HepG2 (cell line): ENCODE measurements around the gene CYP2U1. TPM values are rescaled to one million over a fixed set of nuclear protein-coding genes. Genes with fewer than 3 reads are reported as not detected.

ENCODE experiments used
- GABPB1 ChIP-seq: IDR thresholded peaks from 2 replicates; pipeline ENCODE4 v1.6.1; 2016; ENCODE audit warnings: mild to moderate bottlenecking, missing genetic modification reagents, moderate library complexity, missing compliant biosample characterization
- GRHL1 ChIP-seq: sonication (generic); formaldehyde crosslinking; conservative IDR thresholded peaks from 2 replicates; pipeline ENCODE4 v1.8.0; 2022; ENCODE audit warnings: missing genetic modification reagents
- HOXA3 ChIP-seq: sonication (generic); formaldehyde crosslinking; IDR thresholded peaks from 2 replicates; pipeline ENCODE4 v1.5.0; 2020; ENCODE audit warnings: missing genetic modification reagents
- IRF2 ChIP-seq: IDR thresholded peaks from 2 replicates; pipeline ENCODE4 v1.6.1; 2018; ENCODE audit warnings: missing genetic modification reagents, missing compliant biosample characterization
- SALL2 ChIP-seq: sonication (generic); formaldehyde crosslinking; IDR thresholded peaks from 2 replicates; pipeline ENCODE4 v1.8.1; 2023; ENCODE audit warnings: mild to moderate bottlenecking, missing genetic modification reagents, inconsistent platforms
- SKI ChIP-seq: fragments of 450-650 bp; IDR thresholded peaks from one replicate; pipeline ENCODE4 v1.6.1; 2018; ENCODE audit warnings: mild to moderate bottlenecking; ENCODE audit not compliant: partially characterized antibody
- ZNF784 ChIP-seq: sonication (generic); formaldehyde crosslinking; IDR thresholded peaks from 2 replicates; pipeline ENCODE4 v1.5.1; 2020; ENCODE audit warnings: missing genetic modification reagents, mild to moderate bottlenecking, borderline replicate concordance
- polyA plus RNA-seq, 8 experiments: library from polyadenylated mRNA; depleted of rRNA in 3 of 8; stranded (reverse) in 7 of 8; unstranded in 1 of 8; fragments of >200 nt; fragmentation: Illumina TruSeq in 4 of 8; extraction: Trizol in 4 of 8; gene quantifications; 2 replicates each; pipeline versions ENCODE4 v1.2.1 to v1.2.3, GENCODE V29; 2011 to 2016; ENCODE audit warnings: low read depth in 4 of 8, missing spikeins in 1 of 8, mixed read lengths in 1 of 8; ENCODE audit not compliant: insufficient read depth in 1 of 8
- total RNA-seq, 5 experiments: library from RNA; depleted of rRNA; stranded (reverse); fragments of >200 nt; fragmentation: Illumina TruSeq; extraction: Trizol; gene quantifications; 2 replicates each; pipeline ENCODE4 v1.2.3, GENCODE V29; 2016; ENCODE audit warnings: low read depth in 1 of 5
- TF ChIP-seq, protein P1 (sequence below): sonication (generic); formaldehyde crosslinking; IDR thresholded peaks from 2 replicates; pipeline ENCODE4 v1.4.0; 2020; ENCODE audit warnings: mild to moderate bottlenecking, missing genetic modification reagents, borderline replicate concordance
- TF ChIP-seq, protein P2 (sequence below): sonication (generic); formaldehyde crosslinking; IDR thresholded peaks from 2 replicates; pipeline ENCODE4 v1.9.0; 2021; ENCODE audit warnings: mild to moderate bottlenecking, missing genetic modification reagents
- TF ChIP-seq, protein P3 (sequence below): sonication (generic); formaldehyde crosslinking; IDR thresholded peaks from 2 replicates; pipeline ENCODE4 v1.5.0; 2020; ENCODE audit warnings: mild to moderate bottlenecking, missing genetic modification reagents, moderate library complexity

CYP2U1 gene
- total and polyA plus RNA-seq, 2 of the 13 experiments (the other 11 are each of a cell fraction or from before 2014, with no cell fraction given), result 1.4 to 3.4 TPM

DNA sequence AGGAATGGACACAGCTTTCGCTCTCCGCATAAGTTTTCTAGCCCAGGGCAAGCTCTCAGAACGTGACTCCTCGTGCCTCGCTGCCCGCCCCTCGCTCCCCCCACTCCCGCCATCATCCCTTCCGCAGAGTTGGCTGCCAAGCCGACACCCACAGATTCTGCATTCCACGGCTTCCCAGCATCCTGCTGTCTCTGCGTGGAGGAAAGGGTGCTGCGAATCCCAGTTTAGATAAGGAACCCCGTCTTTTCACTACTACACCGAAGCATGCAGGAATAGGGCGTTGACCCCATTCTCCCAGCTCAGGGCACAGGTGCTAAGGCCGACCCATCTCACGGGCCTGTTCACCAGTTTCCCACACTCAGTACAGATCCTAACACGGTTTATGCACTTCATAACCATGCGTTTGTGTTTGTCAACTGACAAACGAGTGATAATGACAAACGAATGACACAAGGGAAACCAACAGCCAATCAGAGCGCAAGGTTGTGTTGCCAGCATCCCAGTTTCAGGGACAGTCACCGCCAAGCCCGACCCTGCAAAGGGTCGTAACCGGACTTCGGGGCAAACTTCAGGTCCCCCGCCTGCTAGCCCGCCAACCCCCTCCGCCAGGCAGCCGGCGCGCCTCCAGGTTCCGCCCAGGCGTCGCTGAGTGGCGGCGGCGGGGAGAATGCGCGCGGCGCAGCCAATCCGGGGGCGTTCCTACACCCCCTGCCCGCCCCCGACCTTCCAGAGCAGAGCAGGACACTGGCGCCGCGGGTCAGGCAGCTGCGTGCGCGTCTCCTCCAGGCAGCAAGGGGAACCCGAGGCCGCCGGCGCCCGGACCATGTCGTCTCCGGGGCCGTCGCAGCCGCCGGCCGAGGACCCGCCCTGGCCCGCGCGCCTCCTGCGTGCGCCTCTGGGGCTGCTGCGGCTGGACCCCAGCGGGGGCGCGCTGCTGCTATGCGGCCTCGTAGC lies at the start of gene CYP2U1 (continued):
- TF ChIP-seq, protein P1, sequence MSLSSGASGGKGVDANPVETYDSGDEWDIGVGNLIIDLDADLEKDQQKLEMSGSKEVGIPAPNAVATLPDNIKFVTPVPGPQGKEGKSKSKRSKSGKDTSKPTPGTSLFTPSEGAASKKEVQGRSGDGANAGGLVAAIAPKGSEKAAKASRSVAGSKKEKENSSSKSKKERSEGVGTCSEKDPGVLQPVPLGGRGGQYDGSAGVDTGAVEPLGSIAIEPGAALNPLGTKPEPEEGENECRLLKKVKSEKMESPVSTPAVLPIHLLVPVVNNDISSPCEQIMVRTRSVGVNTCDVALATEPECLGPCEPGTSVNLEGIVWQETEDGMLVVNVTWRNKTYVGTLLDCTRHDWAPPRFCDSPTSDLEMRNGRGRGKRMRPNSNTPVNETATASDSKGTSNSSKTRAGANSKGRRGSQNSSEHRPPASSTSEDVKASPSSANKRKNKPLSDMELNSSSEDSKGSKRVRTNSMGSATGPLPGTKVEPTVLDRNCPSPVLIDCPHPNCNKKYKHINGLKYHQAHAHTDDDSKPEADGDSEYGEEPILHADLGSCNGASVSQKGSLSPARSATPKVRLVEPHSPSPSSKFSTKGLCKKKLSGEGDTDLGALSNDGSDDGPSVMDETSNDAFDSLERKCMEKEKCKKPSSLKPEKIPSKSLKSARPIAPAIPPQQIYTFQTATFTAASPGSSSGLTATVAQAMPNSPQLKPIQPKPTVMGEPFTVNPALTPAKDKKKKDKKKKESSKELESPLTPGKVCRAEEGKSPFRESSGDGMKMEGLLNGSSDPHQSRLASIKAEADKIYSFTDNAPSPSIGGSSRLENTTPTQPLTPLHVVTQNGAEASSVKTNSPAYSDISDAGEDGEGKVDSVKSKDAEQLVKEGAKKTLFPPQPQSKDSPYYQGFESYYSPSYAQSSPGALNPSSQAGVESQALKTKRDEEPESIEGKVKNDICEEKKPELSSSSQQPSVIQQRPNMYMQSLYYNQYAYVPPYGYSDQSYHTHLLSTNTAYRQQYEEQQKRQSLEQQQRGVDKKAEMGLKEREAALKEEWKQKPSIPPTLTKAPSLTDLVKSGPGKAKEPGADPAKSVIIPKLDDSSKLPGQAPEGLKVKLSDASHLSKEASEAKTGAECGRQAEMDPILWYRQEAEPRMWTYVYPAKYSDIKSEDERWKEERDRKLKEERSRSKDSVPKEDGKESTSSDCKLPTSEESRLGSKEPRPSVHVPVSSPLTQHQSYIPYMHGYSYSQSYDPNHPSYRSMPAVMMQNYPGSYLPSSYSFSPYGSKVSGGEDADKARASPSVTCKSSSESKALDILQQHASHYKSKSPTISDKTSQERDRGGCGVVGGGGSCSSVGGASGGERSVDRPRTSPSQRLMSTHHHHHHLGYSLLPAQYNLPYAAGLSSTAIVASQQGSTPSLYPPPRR (CRISPR knock-in tag), result 0 out of 2 replicates have a peak, but pooled peaks have one; percentile 10
- peak; percentile 18 for TF ChIP-seq SKI
- peak; percentile 41; the same call in 1 of the 2 replicates for TF ChIP-seq HOXA3
- TF ChIP-seq, protein P2, sequence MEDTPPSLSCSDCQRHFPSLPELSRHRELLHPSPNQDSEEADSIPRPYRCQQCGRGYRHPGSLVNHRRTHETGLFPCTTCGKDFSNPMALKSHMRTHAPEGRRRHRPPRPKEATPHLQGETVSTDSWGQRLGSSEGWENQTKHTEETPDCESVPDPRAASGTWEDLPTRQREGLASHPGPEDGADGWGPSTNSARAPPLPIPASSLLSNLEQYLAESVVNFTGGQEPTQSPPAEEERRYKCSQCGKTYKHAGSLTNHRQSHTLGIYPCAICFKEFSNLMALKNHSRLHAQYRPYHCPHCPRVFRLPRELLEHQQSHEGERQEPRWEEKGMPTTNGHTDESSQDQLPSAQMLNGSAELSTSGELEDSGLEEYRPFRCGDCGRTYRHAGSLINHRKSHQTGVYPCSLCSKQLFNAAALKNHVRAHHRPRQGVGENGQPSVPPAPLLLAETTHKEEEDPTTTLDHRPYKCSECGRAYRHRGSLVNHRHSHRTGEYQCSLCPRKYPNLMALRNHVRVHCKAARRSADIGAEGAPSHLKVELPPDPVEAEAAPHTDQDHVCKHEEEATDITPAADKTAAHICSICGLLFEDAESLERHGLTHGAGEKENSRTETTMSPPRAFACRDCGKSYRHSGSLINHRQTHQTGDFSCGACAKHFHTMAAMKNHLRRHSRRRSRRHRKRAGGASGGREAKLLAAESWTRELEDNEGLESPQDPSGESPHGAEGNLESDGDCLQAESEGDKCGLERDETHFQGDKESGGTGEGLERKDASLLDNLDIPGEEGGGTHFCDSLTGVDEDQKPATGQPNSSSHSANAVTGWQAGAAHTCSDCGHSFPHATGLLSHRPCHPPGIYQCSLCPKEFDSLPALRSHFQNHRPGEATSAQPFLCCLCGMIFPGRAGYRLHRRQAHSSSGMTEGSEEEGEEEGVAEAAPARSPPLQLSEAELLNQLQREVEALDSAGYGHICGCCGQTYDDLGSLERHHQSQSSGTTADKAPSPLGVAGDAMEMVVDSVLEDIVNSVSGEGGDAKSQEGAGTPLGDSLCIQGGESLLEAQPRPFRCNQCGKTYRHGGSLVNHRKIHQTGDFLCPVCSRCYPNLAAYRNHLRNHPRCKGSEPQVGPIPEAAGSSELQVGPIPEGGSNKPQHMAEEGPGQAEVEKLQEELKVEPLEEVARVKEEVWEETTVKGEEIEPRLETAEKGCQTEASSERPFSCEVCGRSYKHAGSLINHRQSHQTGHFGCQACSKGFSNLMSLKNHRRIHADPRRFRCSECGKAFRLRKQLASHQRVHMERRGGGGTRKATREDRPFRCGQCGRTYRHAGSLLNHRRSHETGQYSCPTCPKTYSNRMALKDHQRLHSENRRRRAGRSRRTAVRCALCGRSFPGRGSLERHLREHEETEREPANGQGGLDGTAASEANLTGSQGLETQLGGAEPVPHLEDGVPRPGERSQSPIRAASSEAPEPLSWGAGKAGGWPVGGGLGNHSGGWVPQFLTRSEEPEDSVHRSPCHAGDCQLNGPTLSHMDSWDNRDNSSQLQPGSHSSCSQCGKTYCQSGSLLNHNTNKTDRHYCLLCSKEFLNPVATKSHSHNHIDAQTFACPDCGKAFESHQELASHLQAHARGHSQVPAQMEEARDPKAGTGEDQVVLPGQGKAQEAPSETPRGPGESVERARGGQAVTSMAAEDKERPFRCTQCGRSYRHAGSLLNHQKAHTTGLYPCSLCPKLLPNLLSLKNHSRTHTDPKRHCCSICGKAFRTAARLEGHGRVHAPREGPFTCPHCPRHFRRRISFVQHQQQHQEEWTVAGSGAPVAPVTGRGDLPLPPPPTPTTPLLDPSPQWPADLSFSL, result no peak
- TF ChIP-seq, protein P3, sequence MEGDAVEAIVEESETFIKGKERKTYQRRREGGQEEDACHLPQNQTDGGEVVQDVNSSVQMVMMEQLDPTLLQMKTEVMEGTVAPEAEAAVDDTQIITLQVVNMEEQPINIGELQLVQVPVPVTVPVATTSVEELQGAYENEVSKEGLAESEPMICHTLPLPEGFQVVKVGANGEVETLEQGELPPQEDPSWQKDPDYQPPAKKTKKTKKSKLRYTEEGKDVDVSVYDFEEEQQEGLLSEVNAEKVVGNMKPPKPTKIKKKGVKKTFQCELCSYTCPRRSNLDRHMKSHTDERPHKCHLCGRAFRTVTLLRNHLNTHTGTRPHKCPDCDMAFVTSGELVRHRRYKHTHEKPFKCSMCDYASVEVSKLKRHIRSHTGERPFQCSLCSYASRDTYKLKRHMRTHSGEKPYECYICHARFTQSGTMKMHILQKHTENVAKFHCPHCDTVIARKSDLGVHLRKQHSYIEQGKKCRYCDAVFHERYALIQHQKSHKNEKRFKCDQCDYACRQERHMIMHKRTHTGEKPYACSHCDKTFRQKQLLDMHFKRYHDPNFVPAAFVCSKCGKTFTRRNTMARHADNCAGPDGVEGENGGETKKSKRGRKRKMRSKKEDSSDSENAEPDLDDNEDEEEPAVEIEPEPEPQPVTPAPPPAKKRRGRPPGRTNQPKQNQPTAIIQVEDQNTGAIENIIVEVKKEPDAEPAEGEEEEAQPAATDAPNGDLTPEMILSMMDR, result no peak; the same call in 1 of the 2 replicates
- TF ChIP-seq GRHL1, result no peak
- TF ChIP-seq GABPB1 (CRISPR knock-in tag), result peak; percentile 61
- peak; percentile 73; the same call in 1 of the 2 replicates for TF ChIP-seq SALL2 (CRISPR knock-in tag)
- TF ChIP-seq ZNF784, result 0 out of 2 replicates have a peak, but pooled peaks have one; percentile 51
- peak; percentile 10; the same call in 1 of the 2 replicates for TF ChIP-seq IRF2
